RWPE2 (cell line): ENCODE results near the gene ACOXL.

Experiments
- ATAC-seq: fragments of 200-7000 bp; cut with Tn5 transposase; 3 replicates; pipeline ENCODE4 v1.9.1; 2021; ENCODE audit warnings: low read depth
- DNase-seq: peaks from one replicate; pipeline ENCODE4 v3.0.0-alpha.2; 2020; ENCODE audit warnings: low spot score
- H3K27ac ChIP-seq: fragments of 450-650 bp; 2 replicates; pipeline ENCODE4 v1.5.1; 2017; ENCODE audit warnings: mild to moderate bottlenecking; ENCODE audit not compliant: poor library complexity, severe bottlenecking
- H3K27me3 ChIP-seq: fragments of 250-450 bp; sonication (Bioruptor Pico); 2 replicates; pipeline ENCODE4 v1.5.1; 2021; ENCODE audit warnings: mild to moderate bottlenecking, moderate library complexity; ENCODE audit not compliant: insufficient read depth, poor library complexity, severe bottlenecking
- H3K36me3 ChIP-seq: fragments of 250-450 bp; sonication (Bioruptor Pico); 2 replicates; pipeline ENCODE4 v1.5.1; 2020; ENCODE audit warnings: low read depth, mild to moderate bottlenecking, moderate library complexity
- H3K4me1 ChIP-seq: fragments of 250-450 bp; sonication (Bioruptor Pico); 2 replicates; pipeline ENCODE4 v1.5.1; 2021; ENCODE audit warnings: mild to moderate bottlenecking, moderate library complexity; ENCODE audit not compliant: insufficient read depth, poor library complexity, severe bottlenecking
- H3K4me3 ChIP-seq: fragments of 250-450 bp; sonication (Bioruptor Pico); 2 replicates; pipeline ENCODE4 v1.5.1; 2021; ENCODE audit warnings: mild to moderate bottlenecking, moderate library complexity; ENCODE audit not compliant: severe bottlenecking
- H3K9me3 ChIP-seq: fragments of 250-450 bp; sonication (Bioruptor Pico); 2 replicates; pipeline ENCODE4 v1.5.1; 2021; ENCODE audit warnings: mild to moderate bottlenecking, moderate library complexity; ENCODE audit not compliant: severe bottlenecking
- TF ChIP-seq, protein P1 (sequence below): fragments of 450-650 bp; IDR thresholded peaks from one replicate; pipeline ENCODE4 v1.5.1; 2017; ENCODE audit warnings: mild to moderate bottlenecking, moderate library complexity; ENCODE audit not compliant: poor library complexity, severe bottlenecking

ACOXL gene

DNA sequence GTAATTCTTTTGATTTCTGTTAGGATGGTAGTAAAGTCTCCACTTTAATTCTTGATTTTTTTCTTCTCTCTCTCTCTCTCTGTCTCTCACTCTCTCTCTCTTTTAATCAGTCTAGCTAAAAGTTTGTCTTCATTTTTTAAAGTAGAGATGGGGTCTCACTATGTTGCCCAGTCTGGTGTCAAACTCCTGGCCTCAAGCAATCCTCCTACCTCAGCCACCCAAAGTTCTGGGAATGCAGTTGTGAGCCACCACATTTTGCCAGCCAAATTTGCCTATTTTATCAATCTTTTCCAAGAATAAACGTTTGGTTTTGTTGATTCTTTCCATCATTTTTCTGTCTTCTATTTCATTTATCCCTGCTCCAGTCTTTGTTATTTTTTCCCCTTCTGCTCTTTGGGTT is 23.9 kb upstream of the ACOXL start:
- Histone ChIP-seq H3K27me3 (peaks cover 50% of the 10 kb centered on the region), H3K36me3 (no peaks in the 10 kb centered on the region), H3K4me1 (no peaks in the 10 kb centered on the region), H3K9me3 (no peaks in the 10 kb centered on the region), H3K4me3 (no peak overlapping the region), H3K27ac (no peak overlapping the region)
- TF ChIP-seq, protein P1, sequence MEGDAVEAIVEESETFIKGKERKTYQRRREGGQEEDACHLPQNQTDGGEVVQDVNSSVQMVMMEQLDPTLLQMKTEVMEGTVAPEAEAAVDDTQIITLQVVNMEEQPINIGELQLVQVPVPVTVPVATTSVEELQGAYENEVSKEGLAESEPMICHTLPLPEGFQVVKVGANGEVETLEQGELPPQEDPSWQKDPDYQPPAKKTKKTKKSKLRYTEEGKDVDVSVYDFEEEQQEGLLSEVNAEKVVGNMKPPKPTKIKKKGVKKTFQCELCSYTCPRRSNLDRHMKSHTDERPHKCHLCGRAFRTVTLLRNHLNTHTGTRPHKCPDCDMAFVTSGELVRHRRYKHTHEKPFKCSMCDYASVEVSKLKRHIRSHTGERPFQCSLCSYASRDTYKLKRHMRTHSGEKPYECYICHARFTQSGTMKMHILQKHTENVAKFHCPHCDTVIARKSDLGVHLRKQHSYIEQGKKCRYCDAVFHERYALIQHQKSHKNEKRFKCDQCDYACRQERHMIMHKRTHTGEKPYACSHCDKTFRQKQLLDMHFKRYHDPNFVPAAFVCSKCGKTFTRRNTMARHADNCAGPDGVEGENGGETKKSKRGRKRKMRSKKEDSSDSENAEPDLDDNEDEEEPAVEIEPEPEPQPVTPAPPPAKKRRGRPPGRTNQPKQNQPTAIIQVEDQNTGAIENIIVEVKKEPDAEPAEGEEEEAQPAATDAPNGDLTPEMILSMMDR = no peak
- DNase-seq (no peak), ATAC-seq (no peak)

DNA sequence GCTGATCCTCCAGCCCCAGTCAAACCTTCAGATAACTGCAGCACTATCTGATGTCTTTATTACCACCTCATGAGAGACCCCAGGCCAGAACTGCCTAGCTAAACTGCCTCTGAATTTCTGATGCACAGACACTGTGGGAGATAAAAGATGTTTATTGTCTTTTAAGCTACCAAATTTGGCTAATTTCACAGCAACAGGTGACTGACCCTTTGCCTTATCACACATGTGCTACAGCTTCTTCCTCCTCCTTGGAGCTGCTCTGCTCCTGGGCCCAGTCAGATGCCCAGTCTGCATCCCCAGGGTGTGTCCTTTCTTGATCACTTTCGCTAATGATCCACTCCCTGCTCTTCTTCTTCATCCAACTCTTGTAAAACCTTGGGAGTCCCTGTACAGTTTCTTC is 19.6 kb upstream of the ACOXL start:
- no peaks in the 10 kb centered on the region; the same call in 1 of the 2 replicates for H3K36me3 ChIP-seq
- no peaks in the 10 kb centered on the region for H3K4me1 ChIP-seq
- TF ChIP-seq, protein P1 = no peak
- no peaks in the 10 kb centered on the region for H3K9me3 ChIP-seq
- H3K4me3 ChIP-seq = no peak overlapping the region
- no peak overlapping the region for H3K27ac ChIP-seq
- peaks cover 30% of the 10 kb centered on the region for H3K27me3 ChIP-seq
- DNase-seq (no peak), ATAC-seq (no peak)

DNA sequence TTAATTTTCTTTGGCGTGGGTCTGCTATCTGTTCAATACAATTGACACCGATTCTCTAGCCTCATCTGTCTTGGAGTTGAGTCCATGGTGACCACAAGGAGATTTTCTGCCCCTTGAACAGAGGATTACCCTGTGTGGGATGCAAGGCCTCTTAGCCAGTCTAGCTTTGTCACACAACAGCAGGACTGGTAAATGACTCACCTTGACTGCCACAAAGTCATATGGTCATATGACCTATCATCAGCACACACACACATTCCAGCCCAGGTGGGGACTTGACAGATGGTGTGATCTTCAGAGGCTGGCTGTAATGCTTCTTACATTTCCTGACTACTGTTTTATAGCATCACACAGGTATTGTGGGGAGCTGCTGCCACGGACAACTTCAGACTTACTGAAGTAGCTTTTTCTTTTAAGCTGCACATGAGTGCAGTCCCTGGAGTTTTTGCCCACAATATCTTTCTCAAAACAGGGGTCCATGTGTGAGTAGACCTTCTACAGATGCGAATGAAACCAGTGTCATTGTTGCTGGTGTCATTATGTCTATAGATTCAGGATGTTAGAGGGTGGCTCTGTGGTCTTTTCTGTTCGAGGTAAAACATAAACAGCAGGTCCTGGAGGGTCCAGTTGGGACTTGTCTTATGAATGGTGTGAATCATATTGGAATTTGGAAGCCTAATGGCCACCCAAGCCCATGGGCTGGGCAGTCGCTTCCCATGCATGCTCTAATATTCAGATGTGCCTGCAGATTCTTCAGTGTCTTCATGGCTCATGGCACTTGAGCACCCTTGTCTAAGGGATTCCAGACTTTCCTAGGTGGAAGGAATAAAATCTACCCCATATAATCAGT is 18.6 kb upstream of the ACOXL start:
- Histone ChIP-seq H3K27ac (no peak overlapping the region), H3K4me1 (no peaks in the 10 kb centered on the region), H3K36me3 (no peaks in the 10 kb centered on the region; the same call in 1 of the 2 replicates), H3K4me3 (no peak overlapping the region), H3K27me3 (peaks cover 22% of the 10 kb centered on the region), H3K9me3 (no peaks in the 10 kb centered on the region)
- TF ChIP-seq, protein P1 = no peak
- ATAC-seq = peak; percentile 58; the same call in 1 of the 3 replicates
- DNase-seq = no peak

DNA sequence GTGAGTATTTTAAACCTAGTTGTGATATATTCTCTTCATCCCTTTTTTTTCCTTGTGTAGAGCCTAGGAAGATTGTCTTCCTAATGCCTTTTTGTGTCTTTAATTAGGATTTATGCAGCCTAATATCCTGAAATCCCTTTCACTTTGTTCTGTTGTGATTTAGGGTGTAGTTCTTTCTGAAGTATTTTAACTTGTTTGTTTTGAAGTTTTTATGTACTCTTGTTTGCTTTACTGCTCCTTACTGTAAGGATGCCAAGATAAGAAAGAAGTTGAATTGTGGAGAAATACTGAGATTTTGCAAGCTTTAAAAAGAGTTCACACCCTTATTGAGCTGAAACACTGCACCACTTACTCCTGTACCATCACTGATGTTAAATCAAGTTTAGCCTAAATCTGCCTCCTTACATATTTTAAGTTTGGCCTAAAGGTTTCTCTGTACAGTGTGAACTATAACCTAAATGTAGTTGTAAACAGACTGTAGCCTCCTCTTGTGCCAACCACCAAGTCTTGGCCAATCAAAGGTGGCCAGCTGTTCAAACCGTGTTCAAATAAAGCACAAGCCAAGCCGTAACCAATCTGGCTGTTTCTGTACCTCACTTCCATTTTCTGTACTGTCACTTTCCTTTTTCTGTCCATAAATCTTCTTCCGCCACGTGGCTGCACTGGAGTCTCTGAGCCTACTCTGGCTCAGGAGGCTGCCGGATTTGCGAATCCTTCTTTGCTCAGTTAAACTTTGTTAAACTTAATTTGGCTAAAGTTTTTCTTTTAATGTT is 17.7 kb upstream of the ACOXL start:
- Histone ChIP-seq H3K36me3 (no peaks in the 10 kb centered on the region; the same call in 1 of the 2 replicates), H3K27me3 (peaks cover 13% of the 10 kb centered on the region), H3K4me1 (no peaks in the 10 kb centered on the region), H3K4me3 (no peak overlapping the region), H3K9me3 (no peaks in the 10 kb centered on the region), H3K27ac (no peak overlapping the region)
- ATAC-seq = no peak
- DNase-seq = no peak
- TF ChIP-seq, protein P1 = no peak
